Astrocyte of the cerebellum (primary cell): ENCODE data around the gene CRYL1.

Experiments
- DNase-seq: peaks from one replicate; pipeline ENCODE4 v3.0.0-alpha.2; 2011; ENCODE audit warnings: low read depth
- H3K4me3 ChIP-seq: 2 replicates; pipeline ENCODE4 v1.5.1; 2011; ENCODE audit warnings: mild to moderate bottlenecking, low read depth, low read length, moderate library complexity
- in situ Hi-C: cut with HindIII; loops from 2 replicates; pipeline ENCODE4 v1.10.0; 2017; ENCODE audit warnings: low sequenced_read_pairs
- TF ChIP-seq, protein P1 (sequence below): IDR thresholded peaks from 2 replicates; pipeline ENCODE4 v1.5.1; 2012; ENCODE audit warnings: low read length, low read depth, moderate library complexity, mild to moderate bottlenecking; ENCODE audit errors: missing control alignments

The CRYL1 gene

DNA sequence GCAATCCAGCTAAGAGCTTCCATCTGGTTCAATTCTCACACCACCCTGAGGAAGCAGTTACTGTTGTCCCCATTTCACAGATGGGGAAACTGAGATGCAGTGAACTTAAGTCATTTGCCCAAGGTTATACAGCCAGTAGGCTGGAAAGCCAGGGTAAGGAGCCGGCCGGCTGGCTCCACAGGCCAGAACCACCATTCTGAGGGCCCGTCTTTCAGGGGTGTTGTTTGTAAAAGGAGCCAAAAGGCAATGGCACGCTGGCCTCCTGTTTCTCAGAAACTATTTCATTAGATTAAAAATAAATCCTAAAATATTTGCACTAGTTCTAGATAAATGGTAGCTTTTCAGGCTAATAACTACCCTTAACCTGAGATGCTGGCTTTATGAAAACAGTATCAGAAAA, 114.9 kb downstream of the CRYL1 start:
- no peak for DNase-seq
- TF ChIP-seq, protein P1, sequence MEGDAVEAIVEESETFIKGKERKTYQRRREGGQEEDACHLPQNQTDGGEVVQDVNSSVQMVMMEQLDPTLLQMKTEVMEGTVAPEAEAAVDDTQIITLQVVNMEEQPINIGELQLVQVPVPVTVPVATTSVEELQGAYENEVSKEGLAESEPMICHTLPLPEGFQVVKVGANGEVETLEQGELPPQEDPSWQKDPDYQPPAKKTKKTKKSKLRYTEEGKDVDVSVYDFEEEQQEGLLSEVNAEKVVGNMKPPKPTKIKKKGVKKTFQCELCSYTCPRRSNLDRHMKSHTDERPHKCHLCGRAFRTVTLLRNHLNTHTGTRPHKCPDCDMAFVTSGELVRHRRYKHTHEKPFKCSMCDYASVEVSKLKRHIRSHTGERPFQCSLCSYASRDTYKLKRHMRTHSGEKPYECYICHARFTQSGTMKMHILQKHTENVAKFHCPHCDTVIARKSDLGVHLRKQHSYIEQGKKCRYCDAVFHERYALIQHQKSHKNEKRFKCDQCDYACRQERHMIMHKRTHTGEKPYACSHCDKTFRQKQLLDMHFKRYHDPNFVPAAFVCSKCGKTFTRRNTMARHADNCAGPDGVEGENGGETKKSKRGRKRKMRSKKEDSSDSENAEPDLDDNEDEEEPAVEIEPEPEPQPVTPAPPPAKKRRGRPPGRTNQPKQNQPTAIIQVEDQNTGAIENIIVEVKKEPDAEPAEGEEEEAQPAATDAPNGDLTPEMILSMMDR, result no peak
- in situ Hi-C loops, result no loop called here
- H3K4me3 ChIP-seq, result no peak overlapping the region

DNA sequence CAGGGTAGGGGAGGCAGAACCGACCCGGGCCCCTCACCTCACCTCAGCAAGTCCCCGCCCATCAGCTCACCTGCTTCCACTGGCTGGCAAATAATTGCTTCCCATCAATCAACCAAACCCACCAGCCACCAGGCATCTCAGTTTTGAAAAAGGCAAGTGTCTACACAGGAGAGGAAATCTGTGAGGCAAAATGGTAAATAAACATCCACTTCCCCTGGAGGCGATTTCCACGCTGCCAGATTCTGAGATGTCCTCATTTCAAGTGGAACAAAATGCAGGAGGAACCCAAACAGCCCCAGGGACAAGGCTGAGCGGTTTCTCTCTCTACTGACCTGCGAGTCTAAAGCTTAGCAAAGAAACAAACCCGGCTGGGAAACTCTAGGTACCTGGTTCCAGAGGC, 117.5 kb downstream of the CRYL1 start:
- in situ Hi-C loops, result no loop called here
- TF ChIP-seq, protein P1, result no peak
- DNase-seq, result no peak
- H3K4me3 ChIP-seq, result no peak overlapping the region

DNA sequence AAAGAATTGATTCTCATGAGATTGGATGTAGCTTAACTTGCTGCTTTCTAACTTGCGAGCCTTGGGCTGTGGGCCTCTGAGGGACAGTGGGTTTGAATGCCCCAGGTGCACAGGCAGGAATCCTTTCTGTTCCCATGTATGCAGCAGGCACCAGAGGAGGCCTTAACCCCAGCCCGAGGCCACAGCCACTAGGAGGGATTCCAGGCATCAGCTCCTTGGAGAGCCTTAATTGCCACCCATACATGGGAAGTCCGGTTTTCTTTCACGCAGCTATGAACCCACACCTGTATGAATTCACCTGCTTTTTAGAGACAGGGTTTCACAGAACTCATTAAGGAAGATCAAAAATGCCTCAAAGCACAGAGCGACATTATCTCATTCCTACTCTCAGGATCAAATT, 117.9 kb downstream of the CRYL1 start:
- DNase-seq, result no peak
- no peak overlapping the region for H3K4me3 ChIP-seq
- in situ Hi-C loops, result no loop called here

DNA sequence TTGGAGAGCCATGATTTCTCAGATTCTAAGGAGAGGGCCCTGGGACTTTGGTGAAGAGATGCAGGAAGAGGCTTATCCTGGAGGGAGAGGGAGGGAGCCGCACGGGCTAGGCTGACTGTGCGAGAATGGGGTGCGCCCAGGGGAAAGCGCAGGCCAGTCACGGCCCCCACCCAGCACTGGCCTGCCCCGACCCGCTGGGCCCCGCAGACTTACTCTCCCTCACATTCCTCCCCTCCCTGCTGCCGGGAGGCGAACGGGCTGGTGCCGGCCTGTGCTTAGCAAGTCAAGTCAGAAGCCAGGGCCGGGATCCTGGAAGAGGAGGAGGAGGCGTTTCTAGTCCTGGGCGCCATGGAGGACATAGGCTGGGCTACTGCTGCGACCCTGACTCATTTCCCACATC, 120.0 kb downstream of the CRYL1 start:
- no peak for DNase-seq
- TF ChIP-seq, protein P1, result no peak
- H3K4me3 ChIP-seq, result no peak overlapping the region
- in situ Hi-C loops, result no loop called here

More for the DNA sequence above, 117.9 kb downstream of the CRYL1 start:
- TF ChIP-seq, protein P1, result no peak

DNA sequence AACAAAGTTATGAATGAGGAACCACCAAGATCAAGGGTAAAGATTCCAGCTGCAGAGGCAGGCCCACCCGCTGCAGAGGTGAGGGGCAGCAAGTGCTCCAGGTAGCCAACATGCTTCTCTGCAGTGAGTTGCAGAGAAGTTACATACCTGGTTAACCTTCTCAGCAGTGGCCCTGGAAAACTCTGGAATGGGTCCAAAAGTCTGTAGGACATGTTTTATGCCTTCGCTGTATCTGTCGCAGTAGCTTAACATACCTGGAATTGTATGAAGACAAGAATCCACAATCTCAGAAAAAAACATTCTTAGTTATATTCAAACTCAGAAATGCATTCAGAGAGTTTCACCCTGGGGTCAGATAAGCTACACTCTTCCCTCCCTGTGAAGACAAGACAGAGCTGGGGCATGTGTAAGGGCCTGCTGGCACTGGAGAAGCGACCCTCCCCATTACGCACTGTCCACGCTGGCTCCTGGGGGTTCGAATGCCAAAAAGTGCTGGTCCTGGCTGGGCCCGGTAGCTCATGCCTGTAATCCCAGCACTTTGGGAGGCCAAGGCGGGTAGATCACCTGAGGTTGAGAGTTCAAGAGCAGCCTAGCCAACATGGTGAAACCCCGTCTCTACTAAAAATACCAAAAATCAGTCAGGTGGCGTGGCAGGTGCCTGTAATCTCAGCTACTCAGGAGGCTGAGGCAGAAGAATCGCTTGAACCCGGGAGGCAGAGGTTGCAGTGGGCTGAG, 121.0 kb downstream of the CRYL1 start:
- TF ChIP-seq, protein P1, result no peak
- in situ Hi-C loops, result no loop called here
- DNase-seq, result no peak

DNA sequence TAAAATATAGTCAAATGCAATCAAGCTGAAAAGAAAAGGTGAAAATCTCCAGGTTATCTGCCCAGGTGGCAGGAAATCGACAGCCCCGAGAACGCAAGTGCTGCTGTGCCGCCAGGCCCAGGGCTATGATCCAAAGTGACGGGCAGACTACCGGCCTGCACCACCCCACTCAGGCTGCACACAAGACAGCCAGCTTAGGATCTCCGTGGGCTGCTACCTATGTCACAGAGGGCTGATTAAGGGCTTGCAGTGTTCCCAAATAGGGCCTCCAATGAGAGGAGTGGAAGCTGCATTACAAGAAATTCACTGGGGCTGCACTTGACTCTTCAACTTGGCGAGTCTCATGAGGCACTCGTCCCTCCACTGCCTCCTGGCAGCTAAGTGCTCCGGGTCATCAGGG, 121.8 kb downstream of the CRYL1 start:
- TF ChIP-seq, protein P1, result no peak
- H3K4me3 ChIP-seq, result no peak overlapping the region
- in situ Hi-C loops, result no loop called here
- DNase-seq, result no peak

More for the DNA sequence above, 121.0 kb downstream of the CRYL1 start:
- H3K4me3 ChIP-seq, result no peak overlapping the region

DNA sequence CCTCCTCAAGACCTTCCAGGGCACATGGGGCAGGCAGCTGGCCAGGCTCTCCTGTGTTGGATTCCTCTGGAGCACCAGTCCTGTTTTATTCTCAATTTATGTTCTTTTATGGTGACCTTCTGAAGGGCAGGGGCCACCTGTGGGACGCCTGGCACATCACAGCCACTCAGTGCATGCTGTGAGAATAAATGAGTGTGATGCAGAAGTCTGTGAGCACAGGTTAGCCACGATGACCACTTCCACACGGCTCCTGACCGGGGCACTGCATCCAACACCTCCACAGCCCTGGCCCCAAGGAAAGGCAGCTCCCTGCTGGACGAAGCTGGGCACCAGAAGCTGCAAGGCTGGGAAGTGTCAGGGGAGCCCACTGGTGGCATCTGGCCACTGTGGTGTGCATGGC, 122.8 kb downstream of the CRYL1 start:
- no peak overlapping the region for H3K4me3 ChIP-seq
- TF ChIP-seq, protein P1, result no peak
- no peak for DNase-seq
- in situ Hi-C loops, result no loop called here
